Motor neuron (in vitro differentiated cells): ENCODE data around the gene MAGI2. TPM values are rescaled to one million over a fixed set of nuclear protein-coding genes. Genes with fewer than 3 reads are reported as not detected.

Experiments used
- ATAC-seq, 8 experiments: fragments of 200-7000 bp; cut with Tn5 transposase; replicated peaks in 6 of 8; 2 replicates each; pipeline ENCODE4 v1.8.0; 2021; ENCODE audit warnings: mild to moderate bottlenecking in 8 of 8, moderate library complexity in 8 of 8
- H3K27ac ChIP-seq, 2 donors: fragments of 250-450 bp; sonication (Bioruptor Pico); 2 replicates each; pipeline ENCODE4 v1.9.0; 2021; ENCODE audit warnings: antibody characterized with exemption in 2 of 2, mild to moderate bottlenecking in 2 of 2, moderate library complexity in 1 of 2
- H3K4me1 ChIP-seq, 2 donors: fragments of 250-450 bp; sonication (Bioruptor Pico); replicated peaks in 1 of 2; 2 replicates each; pipeline ENCODE4 v1.6.1; 2021; ENCODE audit warnings: antibody characterized with exemption in 2 of 2, mild to moderate bottlenecking in 2 of 2, moderate library complexity in 1 of 2
- H3K4me3 ChIP-seq, 5 donors: fragments of 250-450 bp; sonication (Bioruptor Pico); 2 replicates each; pipeline ENCODE4 v1.9.0; 2021; ENCODE audit warnings: antibody characterized with exemption in 5 of 5, mild to moderate bottlenecking in 5 of 5, moderate library complexity in 4 of 5
- WGBS, 10 experiments: fragments of 450-650 bp; shearing (Covaris generic); methylation state at CpG; one replicate each; pipeline ENCODE4 v1.0.0; 2022; 5-methylcytosine and 5-hydroxymethylcytosine counted together
- in situ Hi-C, 9 experiments: fragments of 400-800 bp; cut with MboI; loops; one replicate each; pipeline ENCODE4 v1.15.0; 2021; ENCODE audit warnings: low sequenced_read_pairs in 9 of 9, low pct_unique_long_range_greater_than_20kb in 2 of 9; ENCODE audit not compliant: unreplicated experiment in 9 of 9
- total RNA-seq, 8 experiments: library from RNA; unstranded; fragments of 300-600 nt; gene quantifications; 2 replicates each; pipeline versions ENCODE4 v1.2.3 to v1.2.4, GENCODE V29; 2022

The MAGI2 gene
- total RNA-seq, 8 experiments from 2014 or later = 8.8 to 81.9 (median 28.2) TPM

DNA sequence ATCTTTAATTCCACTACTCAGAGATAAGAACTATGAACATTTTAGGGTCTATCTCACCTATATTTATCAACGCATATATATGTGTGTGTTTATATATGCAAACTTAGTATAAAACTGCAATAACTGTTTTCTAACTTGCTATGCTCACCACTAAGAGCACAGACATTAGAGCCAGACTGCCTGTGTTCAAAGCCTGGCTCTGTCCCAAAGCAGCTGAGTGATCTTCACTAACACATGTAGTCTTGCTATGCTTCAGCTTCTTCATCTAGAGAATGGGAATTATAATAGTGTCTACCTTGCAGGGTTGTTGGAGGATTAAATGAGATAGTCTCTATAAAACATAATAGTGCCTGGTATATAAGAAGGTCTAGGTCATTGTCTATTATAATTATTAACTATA lies 165.5 kb downstream of the MAGI2 start:
- no peak for ATAC-seq
- H3K27ac ChIP-seq = no peak overlapping the region
- no peak overlapping the region for H3K4me3 ChIP-seq
- in situ Hi-C loops = loop anchor here in 5 of 9 experiments (25.0 kb wide), 2 partner anchors 449 to 724 kb away; no protein-coding TSS in a partner anchor
- peaks cover 6 to 16% of the 10 kb centered on the region in 2 donors for H3K4me1 ChIP-seq
- 0 to 100% (median 86%) methylated on average over 1 of the region's 1 CpG; no CpG with 5 or more reads in 3 of the 10 experiments for WGBS, 10 experiments

DNA sequence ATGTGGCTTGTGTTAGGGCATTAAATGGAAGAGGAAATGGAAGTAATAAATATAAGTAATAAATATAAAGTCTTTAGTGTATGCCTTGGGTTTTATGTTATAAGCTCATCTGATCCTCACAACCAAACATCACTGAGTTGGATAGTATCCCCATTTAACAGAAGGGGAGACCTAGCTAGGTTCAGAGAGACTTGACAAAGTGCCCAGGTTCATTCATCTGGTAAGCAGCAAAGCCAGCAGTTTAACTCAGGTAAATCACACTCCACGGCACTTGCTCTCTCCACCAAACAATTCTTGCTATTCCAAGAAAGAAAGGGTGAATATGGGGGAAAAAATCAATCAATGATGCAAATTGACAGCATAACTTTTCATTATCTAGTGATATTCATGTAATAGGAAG lies 167.3 kb downstream of the MAGI2 start:
- no peak for ATAC-seq
- H3K4me1 ChIP-seq = peaks cover 14 to 21% of the 10 kb centered on the region in 2 donors
- H3K4me3 ChIP-seq = no peak overlapping the region
- 0 to 83% (median 56%) methylated on average over 1 of the region's 1 CpG; no CpG with 5 or more reads in 5 of the 10 experiments for WGBS, 10 experiments
- in situ Hi-C loops = loop anchor here in 5 of 9 experiments (25.0 kb wide), 2 partner anchors 451 to 726 kb away; no protein-coding TSS in a partner anchor
- H3K27ac ChIP-seq = no peak overlapping the region

DNA sequence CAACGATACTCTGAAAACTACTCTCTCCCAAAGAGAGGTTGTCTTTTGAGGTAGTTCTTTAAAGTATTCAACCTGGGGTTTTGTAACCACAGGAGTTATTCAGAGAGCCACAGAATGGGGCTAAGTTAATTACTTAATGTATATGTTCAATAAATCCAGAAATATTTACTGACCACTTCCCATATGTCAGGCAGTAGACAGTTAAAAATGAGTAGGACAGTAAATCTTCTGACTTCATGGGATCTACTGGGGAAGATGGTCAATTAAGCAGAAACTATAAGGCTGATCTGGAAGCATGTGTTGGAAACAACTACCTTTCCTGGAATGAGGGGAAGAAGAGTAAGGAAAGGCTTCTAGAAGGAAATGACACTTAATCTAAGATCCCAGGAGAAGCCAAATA lies 167.7 kb downstream of the MAGI2 start:
- peaks cover 14 to 21% of the 10 kb centered on the region in 2 donors for H3K4me1 ChIP-seq
- no peak for ATAC-seq
- H3K4me3 ChIP-seq = no peak overlapping the region
- in situ Hi-C loops = loop anchor here in 5 of 9 experiments (25.0 kb wide), 2 partner anchors 452 to 727 kb away; no protein-coding TSS in a partner anchor
- 83 to 100% (median 100%) methylated on average over 1 of the region's 1 CpG; no CpG with 5 or more reads in 3 of the 10 experiments for WGBS, 10 experiments
- H3K27ac ChIP-seq = no peak overlapping the region

DNA sequence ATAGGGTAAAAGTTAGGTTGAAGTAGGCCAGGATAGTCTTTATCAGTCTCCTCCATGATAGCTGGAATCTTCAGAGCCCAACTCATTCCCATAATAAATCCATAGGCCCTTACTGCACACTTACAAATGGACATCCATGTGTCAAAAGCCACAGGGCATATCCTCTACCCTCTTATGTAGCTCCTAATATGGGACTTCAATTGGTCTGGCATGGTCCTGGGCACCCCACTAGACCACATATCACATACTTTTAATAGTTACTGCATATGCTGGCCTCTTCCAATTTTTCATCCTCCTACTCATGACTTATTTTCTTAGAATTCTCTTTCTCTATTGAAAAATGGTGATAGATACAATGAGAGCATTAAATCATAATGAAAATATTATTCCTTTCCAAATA lies 169.3 kb downstream of the MAGI2 start:
- in situ Hi-C loops = loop anchor here in 5 of 9 experiments (25.0 kb wide), 2 partner anchors 453 to 728 kb away; no protein-coding TSS in a partner anchor
- H3K4me1 ChIP-seq = peaks cover 14 to 18% of the 10 kb centered on the region in 2 donors
- no peak for ATAC-seq
- no peak overlapping the region for H3K27ac ChIP-seq
- H3K4me3 ChIP-seq = no peak overlapping the region

DNA sequence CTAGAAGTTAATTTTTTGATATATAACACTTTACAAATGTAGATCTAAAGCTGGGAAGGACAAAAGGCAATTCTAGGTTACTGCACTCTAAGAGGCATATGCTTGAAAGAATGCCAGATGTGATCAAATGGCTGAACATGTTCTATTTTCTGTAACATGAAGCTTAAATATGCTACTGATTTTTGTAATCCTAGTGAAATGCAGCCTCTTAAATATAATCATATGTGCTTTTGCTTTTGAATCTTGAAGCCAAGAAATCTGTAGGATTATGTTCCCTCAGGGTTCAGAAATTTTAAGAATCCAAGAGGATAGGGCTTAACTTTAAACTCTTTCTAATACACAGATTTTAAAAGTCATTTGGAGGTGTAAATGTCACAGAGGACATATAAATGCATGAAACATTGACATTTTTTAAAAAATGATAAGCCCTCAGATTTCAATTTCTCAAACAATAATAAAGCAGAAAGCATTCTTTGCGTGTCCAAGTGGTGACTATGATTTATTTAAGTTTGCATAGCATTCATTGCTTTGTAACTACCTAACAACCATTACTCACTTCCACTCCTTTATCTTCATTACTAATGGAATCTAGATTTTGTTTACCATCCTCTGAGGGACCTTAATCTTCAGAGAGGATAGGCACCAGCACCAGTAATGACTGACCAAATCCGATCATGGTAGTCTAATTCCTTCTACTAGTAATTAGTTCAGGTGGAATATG lies 170.4 kb downstream of the MAGI2 start:
- in situ Hi-C loops = loop anchor here in 5 of 9 experiments (25.0 kb wide), 2 partner anchors 454 to 729 kb away; no protein-coding TSS in a partner anchor
- ATAC-seq = peak in 5 of 8 experiments; percentile 24 to 83 (median 31)
- WGBS, 10 experiments = 0 to 92% (median 45%) methylated on average over 1 to 2 of the region's 2 CpGs; no CpG with 5 or more reads in 1 of the 10 experiments
- no peak overlapping the region for H3K4me3 ChIP-seq
- no peak overlapping the region for H3K27ac ChIP-seq
- peaks cover 9% of the 10 kb centered on the region in 2 donors for H3K4me1 ChIP-seq

DNA sequence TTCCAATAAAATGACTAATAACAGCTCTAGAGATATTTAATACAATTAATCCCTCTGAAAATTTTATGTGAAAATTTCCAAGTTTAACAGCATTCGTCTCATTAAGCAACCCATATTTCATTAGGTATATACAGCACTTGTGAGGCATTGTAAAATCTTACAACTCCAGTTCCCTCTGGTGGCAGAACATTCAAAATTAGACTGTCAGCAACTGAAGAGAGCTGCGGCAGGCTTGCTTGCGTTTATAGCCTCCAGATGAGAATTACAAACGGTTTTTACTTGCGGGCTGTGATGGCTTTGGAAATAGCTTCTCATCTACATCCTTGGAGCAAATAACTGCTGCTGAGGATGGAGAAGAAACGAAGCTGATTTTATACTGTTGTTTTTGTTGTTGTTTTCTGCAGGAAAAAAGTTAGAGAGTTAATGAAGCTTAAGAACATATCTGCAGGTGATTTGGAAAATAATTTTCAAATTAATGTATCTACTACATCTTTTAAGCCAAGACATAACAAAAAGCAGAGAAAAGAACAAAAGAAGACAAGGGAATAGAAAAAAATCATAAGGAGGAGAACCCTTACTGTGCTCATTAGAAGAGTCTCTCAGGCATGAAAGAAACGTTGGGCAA lies 171.3 kb downstream of the MAGI2 start:
- in situ Hi-C loops = loop anchor here in 5 of 9 experiments (25.0 kb wide), 2 partner anchors 455 to 730 kb away; no protein-coding TSS in a partner anchor
- Histone ChIP-seq H3K4me3 (no peak overlapping the region), H3K27ac (no peak overlapping the region), H3K4me1 (peaks cover 9% of the 10 kb centered on the region in 2 donors)
- peak; percentile 59 to 93 (median 78) for ATAC-seq
- WGBS, 10 experiments = 3 to 51% (median 24%) methylated on average over 1 to 7 of the region's 7 CpGs

DNA sequence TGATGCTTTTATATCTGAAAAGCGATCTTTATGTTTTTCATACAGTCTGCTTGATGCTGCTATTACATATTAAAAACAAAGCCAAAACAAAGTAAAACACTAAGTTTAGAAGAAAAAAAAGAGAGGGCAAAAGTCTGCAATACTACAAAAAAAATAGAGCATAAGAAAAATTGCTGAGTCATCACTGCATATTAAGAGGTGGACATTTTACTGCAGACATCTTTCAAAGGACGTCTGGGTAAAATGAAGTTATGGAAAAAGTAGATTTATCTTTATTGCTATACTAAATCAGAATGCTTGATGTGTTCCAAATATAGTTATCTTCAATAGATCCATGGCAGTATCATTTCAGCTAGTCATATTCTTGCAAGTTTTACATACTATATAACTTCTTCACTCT lies 172.0 kb downstream of the MAGI2 start:
- WGBS, 10 experiments = 14 to 90% (median 73%) methylated on average over 1 to 2 of the region's 2 CpGs
- no peak overlapping the region for H3K27ac ChIP-seq
- peaks cover 9% of the 10 kb centered on the region in 2 donors for H3K4me1 ChIP-seq
- in situ Hi-C loops = loop anchor here in 5 of 9 experiments (25.0 kb wide), 2 partner anchors 456 to 731 kb away; no protein-coding TSS in a partner anchor
- no peak for ATAC-seq
- no peak overlapping the region for H3K4me3 ChIP-seq

DNA sequence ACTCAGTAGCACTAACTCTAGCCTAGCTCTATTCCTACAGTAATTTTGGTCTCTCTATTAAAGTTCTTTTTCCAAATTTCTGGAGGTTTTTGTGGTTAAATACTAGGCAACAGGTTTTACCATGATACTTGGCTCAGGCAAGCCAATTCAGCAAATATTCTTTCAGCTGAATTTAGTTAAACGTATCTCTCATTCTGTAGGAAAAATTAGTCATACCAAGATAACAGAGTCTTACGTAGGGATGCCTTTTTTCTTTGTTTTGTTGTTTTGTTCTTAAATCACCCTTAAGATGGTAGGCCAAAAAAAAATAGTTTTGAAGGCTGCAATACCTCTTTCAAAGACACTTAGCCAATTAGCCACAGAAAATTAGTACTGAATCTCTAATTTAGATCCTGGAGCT lies 180.5 kb downstream of the MAGI2 start:
- H3K27ac ChIP-seq = no peak overlapping the region
- peaks cover 0 to 8% of the 10 kb centered on the region in 2 donors for H3K4me1 ChIP-seq
- in situ Hi-C loops = no loop called here
- 33 to 100% (median 82%) methylated on average over 2 of the region's 2 CpGs for WGBS, 10 experiments
- ATAC-seq = no peak
- no peak overlapping the region for H3K4me3 ChIP-seq

DNA sequence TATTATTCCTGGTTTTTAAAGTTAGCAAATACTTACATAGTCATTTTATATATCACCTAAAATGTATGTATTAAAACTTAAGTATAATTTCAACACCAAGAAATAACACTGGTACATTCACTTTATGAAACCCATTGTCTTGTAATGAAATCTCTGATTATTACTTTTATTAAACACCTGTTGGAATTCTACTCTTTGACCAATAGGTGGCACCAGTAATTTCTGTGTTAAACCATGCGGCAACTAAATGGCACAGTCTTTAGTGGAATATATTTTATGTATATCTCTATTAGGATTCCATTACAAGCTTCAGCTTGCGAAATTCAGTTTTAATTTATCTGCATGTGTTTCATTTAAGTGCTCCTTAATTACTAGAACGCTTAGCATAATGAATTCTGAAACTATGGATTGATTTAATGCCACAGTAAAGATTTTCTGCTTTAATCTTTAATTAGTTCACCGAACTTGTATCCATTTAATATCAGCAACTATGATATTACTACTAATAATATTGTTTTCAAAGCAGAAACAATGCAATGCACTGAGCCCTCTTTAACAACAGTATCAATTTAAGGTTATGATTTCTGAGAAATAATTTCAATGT lies 181.3 kb downstream of the MAGI2 start:
- in situ Hi-C loops = no loop called here
- Histone ChIP-seq H3K4me1 (peaks cover 0 to 8% of the 10 kb centered on the region in 2 donors), H3K27ac (no peak overlapping the region), H3K4me3 (no peak overlapping the region)
- ATAC-seq = peak in 2 of 8 experiments; percentile 25
- 23 to 63% (median 29%) methylated on average over 3 to 4 of the region's 4 CpGs; no CpG with 5 or more reads in 2 of the 10 experiments for WGBS, 10 experiments

DNA sequence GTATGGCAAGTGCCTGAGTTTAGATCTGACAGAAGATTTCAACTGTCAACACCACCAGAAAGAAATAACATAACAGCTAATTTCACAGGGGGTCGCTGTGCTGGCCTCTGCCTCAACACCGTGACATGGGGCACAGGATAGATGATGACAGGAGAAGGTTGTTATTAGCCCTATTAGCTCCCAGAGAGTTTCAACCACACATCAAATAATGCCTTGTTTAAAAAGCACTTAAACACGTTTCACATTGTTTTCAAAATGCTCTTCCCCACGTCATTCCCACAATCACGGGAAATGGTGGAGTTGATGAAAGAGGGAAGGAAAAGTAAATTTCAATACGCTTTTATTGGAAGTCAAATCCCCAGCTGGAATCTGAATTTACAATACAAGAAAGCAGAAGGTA lies 184.7 kb downstream of the MAGI2 start:
- peak in 2 of 8 experiments; percentile 30 to 62 for ATAC-seq
- H3K4me3 ChIP-seq = no peak overlapping the region
- H3K4me1 ChIP-seq = peaks cover 0 to 8% of the 10 kb centered on the region in 2 donors
- 35 to 91% (median 56%) methylated on average over 1 to 6 of the region's 6 CpGs for WGBS, 10 experiments
- no peak overlapping the region for H3K27ac ChIP-seq
- in situ Hi-C loops = no loop called here

DNA sequence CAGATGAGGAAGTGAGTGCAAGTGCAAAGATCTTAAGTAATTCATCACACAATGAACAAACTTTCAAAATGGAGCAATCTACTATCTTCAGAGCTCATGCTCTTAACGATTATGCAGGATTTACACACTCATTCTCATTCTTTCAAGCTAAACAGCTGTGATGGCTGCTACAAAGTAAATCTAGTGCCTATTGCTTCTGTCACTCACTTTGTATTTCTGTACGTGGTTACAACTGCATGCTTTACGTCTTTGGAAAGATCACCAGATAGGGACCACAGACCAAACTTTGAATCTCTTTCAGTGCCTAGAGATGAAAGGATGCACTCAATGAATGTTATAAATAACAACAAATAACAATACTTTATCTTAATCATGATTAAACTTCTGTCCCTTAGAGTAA lies 194.6 kb downstream of the MAGI2 start:
- in situ Hi-C loops = no loop called here
- no peak overlapping the region for H3K4me3 ChIP-seq
- H3K4me1 ChIP-seq = peaks cover 0 to 7% of the 10 kb centered on the region in 2 donors
- ATAC-seq = no peak
- H3K27ac ChIP-seq = no peak overlapping the region
- 20 to 91% (median 77%) methylated on average over 1 to 3 of the region's 3 CpGs; no CpG with 5 or more reads in 1 of the 10 experiments for WGBS, 10 experiments

DNA sequence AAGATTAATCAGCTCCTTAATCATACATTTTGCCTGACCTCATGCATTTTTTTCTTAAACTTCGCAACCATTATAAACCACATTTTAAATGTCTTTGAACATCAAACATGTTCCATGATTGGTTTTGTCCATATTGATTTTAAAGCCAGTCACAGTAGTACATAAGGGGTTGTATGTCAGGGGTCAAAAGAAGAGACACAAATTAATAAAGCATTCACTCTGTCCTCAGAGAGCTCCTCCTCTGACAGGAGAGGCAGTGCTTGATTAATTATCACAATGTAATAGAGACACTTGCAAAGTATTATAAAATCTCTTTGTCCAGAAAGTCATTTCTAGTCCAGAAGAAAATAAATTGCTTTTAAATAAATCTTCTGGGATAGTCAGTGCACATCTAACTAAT lies 195.5 kb downstream of the MAGI2 start:
- no peak overlapping the region for H3K27ac ChIP-seq
- H3K4me3 ChIP-seq = no peak overlapping the region
- ATAC-seq = peak in 5 of 8 experiments; percentile 85 to 96 (median 94)
- H3K4me1 ChIP-seq = peaks cover 0 to 4% of the 10 kb centered on the region in 2 donors
- WGBS, 10 experiments = 43 to 100% (median 67%) methylated on average over 1 of the region's 1 CpG
- in situ Hi-C loops = no loop called here
